Nephron (organoid): ENCODE data around the gene ARSI.
A peak's percentile ranks its signal among the peaks of the same experiment; 100 is the strongest.

Experiments
- H3K27ac Mint-ChIP-seq, 3 experiments: 2 replicates each; pipeline ENCODE4 v1.8.0; 2020; ENCODE audit warnings: mixed read lengths in 3 of 3, mild to moderate bottlenecking in 2 of 3, moderate library complexity in 1 of 3
- H3K27me3 Mint-ChIP-seq: 2 replicates; pipeline ENCODE4 v1.8.0; 2021; ENCODE audit warnings: low read depth, mild to moderate bottlenecking, moderate library complexity, mixed read lengths
- H3K36me3 Mint-ChIP-seq: 2 replicates; pipeline ENCODE4 v1.8.0; 2020; ENCODE audit warnings: low read depth, mixed read lengths
- H3K4me1 Mint-ChIP-seq: 2 replicates; pipeline ENCODE4 v1.8.0; 2020; ENCODE audit warnings: mixed read lengths
- H3K4me3 Mint-ChIP-seq, 3 experiments: 2 replicates each; pipeline ENCODE4 v1.8.0; 2020; ENCODE audit warnings: mild to moderate bottlenecking in 3 of 3, mixed read lengths in 3 of 3, moderate library complexity in 2 of 3
- H3K9me3 Mint-ChIP-seq: 2 replicates; pipeline ENCODE4 v1.8.0; 2020; ENCODE audit warnings: mixed read lengths
- CTCF ChIP-seq, 3 experiments: fragments of 200-600 bp; sonication (generic); IDR thresholded peaks; one replicate each; pipeline ENCODE4 v1.5.0; 2021; ENCODE audit warnings: antibody characterized with exemption in 3 of 3; ENCODE audit not compliant: unreplicated experiment in 3 of 3

ARSI gene

DNA sequence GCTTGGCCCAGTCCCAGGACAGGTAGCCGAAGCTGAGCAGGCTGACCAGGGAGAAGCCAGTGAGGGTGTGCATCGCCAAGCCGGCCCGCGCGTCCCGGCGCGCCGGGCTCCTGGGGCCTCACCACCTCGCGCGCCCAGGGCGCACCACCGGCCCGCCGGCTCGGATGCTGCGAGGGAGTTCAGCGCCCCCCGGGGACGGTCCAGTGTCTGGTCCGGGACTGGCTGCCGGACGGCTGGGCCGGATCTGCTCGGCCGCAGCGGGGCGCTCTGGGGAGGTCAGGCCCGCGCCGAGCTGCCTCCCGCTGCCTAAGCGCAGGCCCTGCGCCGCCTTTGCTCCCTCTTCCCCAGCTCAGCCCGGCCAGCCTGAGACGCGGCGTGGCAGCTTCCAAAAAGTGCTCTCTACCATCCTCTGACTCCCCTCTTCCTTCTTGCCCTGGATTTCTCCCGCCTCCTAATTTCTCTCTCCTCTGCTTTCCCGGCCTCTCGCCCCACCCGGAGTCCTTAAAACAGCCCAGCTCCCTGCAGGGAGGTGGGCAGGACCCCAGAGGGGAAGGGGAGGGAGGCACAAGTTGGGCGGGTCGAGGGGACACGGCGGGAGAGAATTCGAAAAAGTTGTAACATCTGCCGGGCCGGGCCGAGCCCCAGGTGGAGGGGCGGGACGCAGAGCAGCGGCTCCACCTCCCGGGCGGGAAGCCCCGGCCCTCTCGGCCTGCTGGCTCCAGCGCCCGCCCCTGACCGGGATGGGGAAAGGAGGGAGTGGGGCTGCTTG is at the start of gene ARSI:
Gene ARSI, minus strand, starts transcription at position 605 of the 769 bp plus-strand sequence. Its CDS starts 532 bp downstream, at position 73.
- Mint-ChIP-seq H3K4me1 (peaks cover 69% of the 10 kb centered on the region), H3K27me3 (peaks cover 14% of the 10 kb centered on the region), H3K4me3 (peak within 1 kb of the TSS; percentile 76 to 87 (median 85)), H3K27ac (peak within 1 kb of the TSS; percentile 95 to 99 (median 97)), H3K9me3 (no peaks in the 10 kb centered on the region), H3K36me3 (no peaks in the 10 kb centered on the region)
- peak; percentile 26 to 30 (median 30) for TF ChIP-seq CTCF (IDR thresholded peaks at IDR 0.05; ENCODE audit: unreplicated experiment in 3 of 3)

DNA sequence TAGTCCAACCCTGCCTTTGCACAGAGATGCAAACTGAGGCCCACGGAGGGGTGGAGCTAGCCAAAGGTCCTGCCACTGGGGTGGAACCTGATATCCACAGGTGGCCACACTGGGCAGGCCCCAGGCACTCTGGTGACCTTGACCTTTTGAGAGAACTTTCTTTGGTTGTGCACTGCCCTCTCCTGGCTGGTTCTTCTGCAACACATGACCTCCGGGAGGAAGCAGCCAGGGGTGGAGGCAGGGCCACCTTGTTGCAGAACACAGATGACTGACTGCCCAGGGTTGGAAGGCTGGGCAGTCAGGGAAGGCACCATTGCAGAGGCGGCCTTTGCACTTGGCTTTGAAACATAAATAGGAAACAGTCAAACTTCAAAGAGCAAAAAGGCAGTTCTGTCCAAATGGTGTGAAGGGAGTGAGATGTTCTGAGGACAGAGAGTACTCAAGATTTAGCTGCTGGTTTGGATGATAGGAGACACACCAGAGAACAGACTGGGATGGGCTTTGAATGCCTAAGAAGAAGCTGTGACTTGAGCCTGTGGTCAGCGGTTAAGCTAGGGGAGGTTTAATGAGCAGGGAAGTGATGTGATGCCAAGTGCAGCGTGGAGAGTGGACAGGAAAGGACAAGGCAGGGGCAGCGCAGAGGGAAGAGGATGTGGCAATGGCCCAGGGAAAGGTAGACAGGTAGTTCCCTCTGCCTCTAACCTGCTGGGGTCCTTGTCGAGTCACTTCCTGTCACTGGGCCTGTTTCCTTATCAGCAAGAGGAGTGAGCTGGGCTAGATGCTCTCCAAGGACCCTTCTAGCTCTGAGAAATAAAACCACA is 48.0 kb upstream of the ARSI start:
- Mint-ChIP-seq H3K36me3 (no peaks in the 10 kb centered on the region), H3K4me1 (peaks cover 5% of the 10 kb centered on the region), H3K4me3 (no peak overlapping the region), H3K27ac (peak overlapping the region; percentile 13 to 22 (median 16)), H3K9me3 (no peaks in the 10 kb centered on the region), H3K27me3 (peaks cover 7% of the 10 kb centered on the region)
- TF ChIP-seq CTCF (IDR thresholded peaks at IDR 0.05; ENCODE audit: unreplicated experiment in 3 of 3), result peak; percentile 54 to 82 (median 79)

DNA sequence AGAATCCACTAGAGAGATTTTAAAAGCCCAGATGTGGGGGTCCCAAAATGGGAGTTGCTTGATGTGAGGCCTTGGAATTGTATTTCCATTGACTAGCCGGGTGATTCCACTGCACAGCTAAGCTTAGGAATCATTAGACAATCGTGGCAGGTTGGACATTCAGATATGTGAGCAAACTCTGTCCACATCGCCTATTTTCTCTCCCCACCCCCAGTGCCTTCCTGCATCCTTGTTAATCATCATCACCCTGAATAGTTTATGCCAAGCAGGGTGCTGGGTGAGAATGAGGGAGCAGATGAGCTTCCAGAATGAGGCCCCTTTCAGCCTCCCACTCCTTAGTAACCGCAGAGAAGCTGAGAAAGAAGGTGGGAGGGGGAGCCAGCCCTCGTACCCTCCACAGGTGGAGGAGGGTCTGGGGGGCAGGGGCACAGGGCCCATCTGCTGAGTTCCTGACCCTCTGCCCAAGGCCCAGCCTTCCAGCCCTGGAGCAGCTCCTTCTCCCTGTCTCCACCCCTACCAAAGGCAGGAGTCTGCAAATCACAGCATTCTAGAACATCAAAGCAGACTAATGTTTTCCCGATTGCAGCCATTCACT is 47.1 kb upstream of the ARSI start:
- no peaks in the 10 kb centered on the region for H3K36me3 Mint-ChIP-seq
- H3K9me3 Mint-ChIP-seq, result no peaks in the 10 kb centered on the region
- peak overlapping the region in 1 of 3 experiments; percentile 34 for H3K27ac Mint-ChIP-seq
- H3K4me1 Mint-ChIP-seq, result peaks cover 5% of the 10 kb centered on the region
- H3K27me3 Mint-ChIP-seq, result peaks cover 7% of the 10 kb centered on the region
- no peak overlapping the region for H3K4me3 Mint-ChIP-seq
- no peak for TF ChIP-seq CTCF (IDR thresholded peaks at IDR 0.05; ENCODE audit: unreplicated experiment in 3 of 3)

DNA sequence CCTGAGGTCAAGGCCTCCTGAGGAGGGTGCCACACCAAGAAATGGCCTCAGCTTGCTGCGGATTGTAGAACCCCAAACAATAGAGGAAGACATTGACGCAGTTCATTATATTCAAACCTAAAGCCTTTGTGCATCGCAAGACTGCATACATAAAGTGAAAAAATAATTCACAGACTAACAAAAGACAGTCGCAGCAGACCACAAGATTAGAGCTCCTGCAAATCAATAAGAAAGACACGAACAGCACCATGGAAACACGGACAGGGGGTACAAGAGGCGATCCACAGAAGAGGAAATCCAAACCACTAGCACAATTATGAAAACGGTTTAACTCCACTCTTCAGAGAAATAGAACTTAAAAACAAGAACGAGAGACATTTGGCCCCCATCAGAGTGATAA is 44.7 kb upstream of the ARSI start:
- Mint-ChIP-seq H3K27ac (peak overlapping the region in 2 of 3 experiments; percentile 1 to 10), H3K4me3 (no peak overlapping the region), H3K27me3 (no peaks in the 10 kb centered on the region), H3K4me1 (peaks cover 5% of the 10 kb centered on the region), H3K36me3 (no peaks in the 10 kb centered on the region), H3K9me3 (no peaks in the 10 kb centered on the region)
- no peak for TF ChIP-seq CTCF (IDR thresholded peaks at IDR 0.05; ENCODE audit: unreplicated experiment in 3 of 3)

GRCh38 chr5:150347003-150347402 is 44.3 kb upstream of the ARSI start:
- Mint-ChIP-seq H3K36me3 (no peaks in the 10 kb centered on the region), H3K4me3 (no peak overlapping the region), H3K4me1 (peaks cover 5% of the 10 kb centered on the region), H3K27ac (peak overlapping the region in 1 of 3 experiments; percentile 1), H3K9me3 (no peaks in the 10 kb centered on the region), H3K27me3 (no peaks in the 10 kb centered on the region)
- TF ChIP-seq CTCF (IDR thresholded peaks at IDR 0.05; ENCODE audit: unreplicated experiment in 3 of 3), result no peak
